Right lobe of liver (tissue), 6 donors: ENCODE data around the gene PCYT1A. TPM values are rescaled to one million over a fixed set of nuclear protein-coding genes. Genes with fewer than 3 reads are reported as not detected.
"Not testable (repeated sequence)": the region's sequence is repeated elsewhere in the genome, so short reads cannot be mapped to it uniquely, and the experiment has no call there.

Experiments used
- ATAC-seq, 4 donors: fragments of 200-7000 bp; cut with Tn5 transposase; one replicate each; pipeline ENCODE4 v1.9.1; 2020; ENCODE audit warnings: mild to moderate bottlenecking in 4 of 4, moderate library complexity in 4 of 4
- DNase-seq, 3 donors: peaks; one replicate each; pipeline ENCODE4 v3.0.0-alpha.2; 2020
- H3K27ac ChIP-seq, 3 donors: fragments of 200-600 bp; one replicate each; pipeline ENCODE4 v1.8.0; 2022
- H3K27me3 ChIP-seq, 2 donors: fragments of 200-600 bp; one replicate each; pipeline ENCODE4 v1.8.0; 2022
- H3K36me3 ChIP-seq, 4 donors: fragments of 200-600 bp; sonication (generic) in 1 of 4; one replicate each; pipeline versions ENCODE4 v1.5.1 to v1.8.0; 2017 to 2022; ENCODE audit warnings: control low read depth in 1 of 4
- H3K4me1 ChIP-seq, 4 donors: fragments of 200-600 bp; sonication (generic) in 1 of 4; one replicate each; pipeline versions ENCODE4 v1.5.1 to v1.8.0; 2017 to 2022; ENCODE audit warnings: control low read depth in 1 of 4
- H3K4me3 ChIP-seq, 3 donors: fragments of 200-600 bp; one replicate each; pipeline ENCODE4 v1.8.0; 2022
- H3K9me3 ChIP-seq, 4 donors: fragments of 200-600 bp; sonication (generic) in 1 of 4; one replicate each; pipeline versions ENCODE4 v1.5.1 to v1.8.0; 2017 to 2022; ENCODE audit warnings: control low read depth in 1 of 4
- POLR2A ChIP-seq: fragments of 450-650 bp; IDR thresholded peaks from one replicate; pipeline ENCODE4 v1.6.1; 2017; ENCODE audit warnings: antibody characterized with exemption, mild to moderate bottlenecking
- WGBS: methylation state at CpG from one replicate; pipeline ENCODE4 v1.1.6; 2018; ENCODE audit warnings: low coverage, low lambda C conversion rate; ENCODE audit not compliant: insufficient coverage; ENCODE audit errors: missing lambda C conversion rate; 5-methylcytosine and 5-hydroxymethylcytosine counted together
- intact Hi-C, 2 donors: fragments of 100-400 bp; cut with DNase I; formaldehyde crosslinking; loops; one replicate each; pipeline versions ENCODE4 v1.11.2 to v1.14.1; 2022
- total RNA-seq, 6 experiments: library from RNA; depleted of rRNA in 2 of 6; stranded (reverse); fragments of >200 nt in 2 of 6; fragmentation: NEBNext Ultra II Directional in 3 of 6; extraction: Animal tissue kit (Norgen Biotek cat#: 25700) in 3 of 6; gene quantifications; one replicate each; pipeline versions ENCODE4 v1.1.0 to v1.2.4, GENCODE V29; 2016 to 2023
- TF ChIP-seq, protein P1 (sequence below), 4 donors: fragments of 200-600 bp in 3 of 4; fragments of 450-650 bp in 1 of 4; IDR thresholded peaks; one replicate each; pipeline versions ENCODE4 v1.5.1 to v1.8.0; 2016 to 2022; ENCODE audit warnings: antibody characterized with exemption in 4 of 4, mild to moderate bottlenecking in 2 of 4
- donor health status: DM: no; HTN: yes; CAD: no.
- donor health status: DM: no; HTN: no; CAD: no.
- donor health status: DM: no; HTN: no; CAD: no.
- donor health status: DM: no; HTN: yes; CAD: no.
- donor health status: DM: no; HTN: yes; CAD: no.

PCYT1A gene
- total RNA-seq, 6 experiments from 2014 or later: 20.8 to 43.2 (median 28.8) TPM

DNA sequence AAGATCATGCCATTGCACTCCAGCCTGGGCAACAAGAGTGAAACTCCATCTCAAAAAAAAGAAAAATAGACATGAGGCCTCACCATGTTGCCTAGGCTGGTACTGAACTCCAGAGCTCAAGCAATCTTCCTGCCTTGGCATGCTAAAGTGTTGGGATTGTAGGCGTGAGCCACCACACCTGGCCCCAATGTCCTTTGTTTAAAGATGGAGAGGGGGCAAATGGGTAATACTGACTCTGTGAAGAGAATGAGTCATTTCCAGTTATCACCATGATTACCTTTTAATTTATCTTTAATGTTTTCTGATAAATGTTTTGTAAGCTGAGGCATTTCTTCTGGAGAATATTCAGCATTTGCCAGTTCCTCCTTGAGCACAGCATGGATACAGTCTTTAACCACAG, 28.3 kb upstream of the PCYT1A start:
- intact Hi-C loops: no loop called here
- TF ChIP-seq POLR2A: no peak
- TF ChIP-seq, protein P1, sequence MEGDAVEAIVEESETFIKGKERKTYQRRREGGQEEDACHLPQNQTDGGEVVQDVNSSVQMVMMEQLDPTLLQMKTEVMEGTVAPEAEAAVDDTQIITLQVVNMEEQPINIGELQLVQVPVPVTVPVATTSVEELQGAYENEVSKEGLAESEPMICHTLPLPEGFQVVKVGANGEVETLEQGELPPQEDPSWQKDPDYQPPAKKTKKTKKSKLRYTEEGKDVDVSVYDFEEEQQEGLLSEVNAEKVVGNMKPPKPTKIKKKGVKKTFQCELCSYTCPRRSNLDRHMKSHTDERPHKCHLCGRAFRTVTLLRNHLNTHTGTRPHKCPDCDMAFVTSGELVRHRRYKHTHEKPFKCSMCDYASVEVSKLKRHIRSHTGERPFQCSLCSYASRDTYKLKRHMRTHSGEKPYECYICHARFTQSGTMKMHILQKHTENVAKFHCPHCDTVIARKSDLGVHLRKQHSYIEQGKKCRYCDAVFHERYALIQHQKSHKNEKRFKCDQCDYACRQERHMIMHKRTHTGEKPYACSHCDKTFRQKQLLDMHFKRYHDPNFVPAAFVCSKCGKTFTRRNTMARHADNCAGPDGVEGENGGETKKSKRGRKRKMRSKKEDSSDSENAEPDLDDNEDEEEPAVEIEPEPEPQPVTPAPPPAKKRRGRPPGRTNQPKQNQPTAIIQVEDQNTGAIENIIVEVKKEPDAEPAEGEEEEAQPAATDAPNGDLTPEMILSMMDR (IDR thresholded peaks at IDR 0.05): no peak
- no peaks in the 10 kb centered on the region for H3K4me1 ChIP-seq
- no peaks in the 10 kb centered on the region for H3K9me3 ChIP-seq
- H3K4me3 ChIP-seq: no peak overlapping the region
- no peak for ATAC-seq
- H3K36me3 ChIP-seq: no peaks in the 10 kb centered on the region
- DNase-seq: no peak
- no peak overlapping the region for H3K27ac ChIP-seq
- 100% methylated on average over 1 of the region's 1 CpG for WGBS
- H3K27me3 ChIP-seq: no peaks in the 10 kb centered on the region

DNA sequence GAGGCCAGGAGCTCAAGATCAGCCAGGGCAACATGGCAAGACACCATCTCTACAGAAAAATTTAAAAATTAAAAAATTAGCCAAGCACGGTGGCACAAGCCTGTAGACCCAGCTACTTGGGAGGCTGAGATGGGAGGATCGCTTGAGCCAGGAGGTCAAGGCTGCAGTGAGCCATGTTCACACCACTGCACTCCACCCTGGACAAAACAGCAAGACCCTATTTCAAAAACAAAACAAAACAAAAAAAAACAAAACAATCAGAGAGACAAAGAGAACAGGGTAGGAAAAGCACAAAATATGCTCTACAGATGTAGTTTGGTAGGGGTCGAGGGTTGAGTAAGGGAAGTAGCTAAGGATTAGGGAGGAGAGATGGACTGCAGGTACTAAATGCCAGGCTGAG, 27.1 kb upstream of the PCYT1A start:
- Histone ChIP-seq H3K9me3 (no peaks in the 10 kb centered on the region), H3K27me3 (no peaks in the 10 kb centered on the region), H3K27ac (no peak overlapping the region), H3K4me1 (no peaks in the 10 kb centered on the region), H3K36me3 (no peaks in the 10 kb centered on the region), H3K4me3 (no peak overlapping the region)
- intact Hi-C loops: no loop called here
- no peak for DNase-seq
- no peak for ATAC-seq
- WGBS: 87% methylated on average over 3 of the region's 3 CpGs
- TF ChIP-seq, protein P1 (IDR thresholded peaks at IDR 0.05): no peak
- no peak for TF ChIP-seq POLR2A

DNA sequence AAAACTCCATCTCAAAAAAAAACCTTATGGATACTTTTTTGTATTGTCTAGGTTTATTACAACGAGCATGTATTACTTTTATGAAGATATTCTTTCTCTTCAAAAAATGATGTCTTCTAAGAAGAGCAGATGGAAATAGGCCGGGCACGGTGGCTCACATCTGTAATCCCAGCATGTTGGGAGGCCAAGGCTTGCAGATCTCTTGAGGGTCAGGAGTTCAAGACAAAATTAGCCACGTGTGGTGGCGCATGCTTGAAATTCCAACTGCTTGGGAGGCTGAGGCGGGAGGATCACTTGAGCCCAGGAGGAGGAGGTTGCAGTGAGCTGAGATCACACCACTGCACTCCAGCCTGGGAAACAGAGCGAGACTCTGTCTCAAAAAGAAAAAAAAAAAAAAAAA, 26.6 kb upstream of the PCYT1A start:
- H3K9me3 ChIP-seq, H3K4me1 ChIP-seq, intact Hi-C loops, H3K27me3 ChIP-seq, H3K27ac ChIP-seq, ATAC-seq, H3K36me3 ChIP-seq, DNase-seq, H3K4me3 ChIP-seq: not testable (repeated sequence)
- 84% methylated on average over 7 of the region's 7 CpGs for WGBS

DNA sequence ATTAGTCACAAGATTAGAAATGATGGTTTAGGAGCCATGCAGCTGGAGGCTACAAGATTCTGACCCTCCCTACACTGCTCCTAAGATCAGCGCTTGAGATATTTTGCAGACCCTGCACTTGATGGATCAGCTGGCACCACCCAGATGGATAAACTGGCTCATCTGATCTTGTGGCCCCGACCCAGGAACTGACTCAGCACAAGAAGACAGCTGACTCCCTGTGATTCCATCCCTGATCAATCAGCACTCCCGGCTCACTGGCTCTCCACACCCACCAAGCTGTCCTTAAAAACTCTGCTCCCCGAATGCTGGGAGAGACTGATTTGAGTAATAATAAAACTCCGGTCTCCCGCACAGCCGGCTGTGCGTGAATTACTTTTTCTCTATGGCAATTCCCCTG, 15.4 kb upstream of the PCYT1A start:
- H3K27me3 ChIP-seq, intact Hi-C loops, H3K9me3 ChIP-seq, H3K27ac ChIP-seq, ATAC-seq, DNase-seq, H3K4me3 ChIP-seq, H3K36me3 ChIP-seq: not testable (repeated sequence)
- peaks cover 0 to 11% (median 0%) of the 10 kb centered on the region in 4 donors for H3K4me1 ChIP-seq
- WGBS: 85% methylated on average over 5 of the region's 8 CpGs

DNA sequence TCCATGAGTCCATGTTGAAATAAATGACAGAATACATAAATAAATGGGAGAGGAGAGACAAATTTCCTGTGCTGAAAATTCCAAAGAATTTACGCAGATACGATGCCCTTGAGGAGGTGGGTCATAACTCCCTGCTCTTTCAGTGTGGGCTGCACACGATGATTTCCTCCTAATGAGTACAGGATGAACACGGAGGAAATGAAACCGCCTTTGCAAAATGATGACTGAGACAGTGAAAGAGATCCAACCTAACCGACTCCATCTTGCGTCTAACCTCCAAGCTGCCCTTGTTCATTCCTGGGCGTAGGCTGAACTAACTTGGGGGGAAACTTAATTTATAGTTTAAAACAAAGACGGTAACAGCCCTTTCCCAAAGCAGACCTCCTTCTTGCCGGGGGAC, 15.0 kb upstream of the PCYT1A start:
- H3K27ac ChIP-seq, H3K9me3 ChIP-seq, ATAC-seq, H3K36me3 ChIP-seq, H3K27me3 ChIP-seq, intact Hi-C loops, DNase-seq, H3K4me3 ChIP-seq: not testable (repeated sequence)
- H3K4me1 ChIP-seq: peaks cover 0 to 11% (median 0%) of the 10 kb centered on the region in 4 donors
- WGBS: 70% methylated on average over 4 of the region's 10 CpGs

DNA sequence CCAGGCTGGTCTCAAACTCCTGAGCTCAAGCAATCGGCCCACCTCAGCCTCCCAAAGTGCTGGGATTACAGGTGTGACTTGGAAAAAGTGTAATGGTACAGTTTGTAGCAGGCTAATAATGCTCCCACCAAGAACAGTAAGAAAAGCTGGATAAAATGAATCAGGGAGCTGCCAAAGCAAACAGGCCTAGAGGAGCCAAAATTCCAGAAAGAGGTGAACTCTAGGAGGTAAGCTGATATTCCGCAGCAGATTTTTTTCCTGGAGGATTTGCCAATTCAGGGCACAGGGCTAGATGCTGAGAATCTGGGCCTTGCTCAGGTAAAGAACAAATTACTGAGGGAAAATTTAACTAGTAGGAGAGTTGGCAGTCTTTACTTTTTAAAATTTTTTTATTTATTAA, 11.0 kb upstream of the PCYT1A start:
- no peak for TF ChIP-seq POLR2A
- TF ChIP-seq, protein P1 (IDR thresholded peaks at IDR 0.05): no peak
- Histone ChIP-seq H3K4me1 (peaks cover 0 to 11% (median 0%) of the 10 kb centered on the region in 4 donors), H3K27me3 (no peaks in the 10 kb centered on the region), H3K9me3 (no peaks in the 10 kb centered on the region), H3K27ac (no peak overlapping the region), H3K4me3 (no peak overlapping the region), H3K36me3 (no peaks in the 10 kb centered on the region)
- ATAC-seq (peak; percentile 56 to 87 (median 77)), DNase-seq (no peak)
- intact Hi-C loops: no loop called here
- 58% methylated on average over 2 of the region's 2 CpGs for WGBS
